ENCODE data around the gene PPP1R7. TPM values are rescaled to one million over a fixed set of nuclear protein-coding genes. Genes with fewer than 3 reads are reported as not detected.

PPP1R7 gene
- total and polyA plus RNA-seq, 4 donors, result 18.0 to 45.8 (median 29.0) TPM

GRCh38 chr2:241199897-241200821 lies 49.9 kb downstream of the PPP1R7 start:
- H3K27ac ChIP-seq (ENCODE audit: low read depth in 1 of 2, low read length in 2 of 2), result no peak overlapping the region
- H3K4me3 ChIP-seq (ENCODE audit: low read depth in 1 of 3, low read length in 3 of 3), result no peak overlapping the region
- no peaks in the 10 kb centered on the region for H3K36me3 ChIP-seq (ENCODE audit: control insufficient read depth in 4 of 4, insufficient read depth in 3 of 4, low read depth in 1 of 4, low read length in 3 of 4)
- no peaks in the 10 kb centered on the region for H3K4me1 ChIP-seq (ENCODE audit: control insufficient read depth in 4 of 4, insufficient read depth in 4 of 4, low read length in 3 of 4)
- no peak for DNase-seq (ENCODE audit: low spot score)
- WGBS, result 89% methylated on average over 42 of the region's 42 CpGs
- no peaks in the 10 kb centered on the region for H3K27me3 ChIP-seq (ENCODE audit: control insufficient read depth in 4 of 4, insufficient read depth in 4 of 4, low read length in 3 of 4)
- H3K9me3 ChIP-seq (ENCODE audit: control insufficient read depth in 4 of 4, low read length in 3 of 4), result no peaks in the 10 kb centered on the region
- TF ChIP-seq FOXA1 (IDR thresholded peaks at IDR 0.05), result no peak
- TF ChIP-seq, protein P1, sequence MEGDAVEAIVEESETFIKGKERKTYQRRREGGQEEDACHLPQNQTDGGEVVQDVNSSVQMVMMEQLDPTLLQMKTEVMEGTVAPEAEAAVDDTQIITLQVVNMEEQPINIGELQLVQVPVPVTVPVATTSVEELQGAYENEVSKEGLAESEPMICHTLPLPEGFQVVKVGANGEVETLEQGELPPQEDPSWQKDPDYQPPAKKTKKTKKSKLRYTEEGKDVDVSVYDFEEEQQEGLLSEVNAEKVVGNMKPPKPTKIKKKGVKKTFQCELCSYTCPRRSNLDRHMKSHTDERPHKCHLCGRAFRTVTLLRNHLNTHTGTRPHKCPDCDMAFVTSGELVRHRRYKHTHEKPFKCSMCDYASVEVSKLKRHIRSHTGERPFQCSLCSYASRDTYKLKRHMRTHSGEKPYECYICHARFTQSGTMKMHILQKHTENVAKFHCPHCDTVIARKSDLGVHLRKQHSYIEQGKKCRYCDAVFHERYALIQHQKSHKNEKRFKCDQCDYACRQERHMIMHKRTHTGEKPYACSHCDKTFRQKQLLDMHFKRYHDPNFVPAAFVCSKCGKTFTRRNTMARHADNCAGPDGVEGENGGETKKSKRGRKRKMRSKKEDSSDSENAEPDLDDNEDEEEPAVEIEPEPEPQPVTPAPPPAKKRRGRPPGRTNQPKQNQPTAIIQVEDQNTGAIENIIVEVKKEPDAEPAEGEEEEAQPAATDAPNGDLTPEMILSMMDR (IDR thresholded peaks at IDR 0.05; ENCODE audit: low read depth, low read length, missing input control), result no peak
- TF ChIP-seq, protein P2, sequence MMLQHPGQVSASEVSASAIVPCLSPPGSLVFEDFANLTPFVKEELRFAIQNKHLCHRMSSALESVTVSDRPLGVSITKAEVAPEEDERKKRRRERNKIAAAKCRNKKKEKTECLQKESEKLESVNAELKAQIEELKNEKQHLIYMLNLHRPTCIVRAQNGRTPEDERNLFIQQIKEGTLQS (IDR thresholded peaks at IDR 0.05), result no peak
- no peak for TF ChIP-seq HNF4A (conservative IDR thresholded peaks at IDR 0.05)
- no peak for TF ChIP-seq EGR1 (IDR thresholded peaks at IDR 0.05; ENCODE audit: low read depth in 2 of 2)
- TF ChIP-seq RXRA (IDR thresholded peaks at IDR 0.05), result no peak
- H3K9ac ChIP-seq (ENCODE audit: low read depth in 1 of 2, low read length in 2 of 2), result no peak overlapping the region

- no peaks in the 10 kb centered on the region for H3K36me3 ChIP-seq (ENCODE audit: control insufficient read depth in 4 of 4, insufficient read depth in 3 of 4, low read depth in 1 of 4, low read length in 3 of 4)
- TF ChIP-seq, protein P2 (IDR thresholded peaks at IDR 0.05), result no peak
- TF ChIP-seq HNF4A (conservative IDR thresholded peaks at IDR 0.05), result no peak
- TF ChIP-seq FOXA1 (IDR thresholded peaks at IDR 0.05), result no peak
- TF ChIP-seq RAD21 (IDR thresholded peaks at IDR 0.05), result no peak
- TF ChIP-seq, protein P3, sequence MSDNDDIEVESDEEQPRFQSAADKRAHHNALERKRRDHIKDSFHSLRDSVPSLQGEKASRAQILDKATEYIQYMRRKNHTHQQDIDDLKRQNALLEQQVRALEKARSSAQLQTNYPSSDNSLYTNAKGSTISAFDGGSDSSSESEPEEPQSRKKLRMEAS (IDR thresholded peaks at IDR 0.05), result no peak
- TF ChIP-seq FOXA2 (IDR thresholded peaks at IDR 0.05), result no peak
- 86% methylated on average over 21 of the region's 21 CpGs for WGBS
- H3K27ac ChIP-seq (ENCODE audit: low read depth in 1 of 2, low read length in 2 of 2), result no peak overlapping the region
- no peaks in the 10 kb centered on the region for H3K4me1 ChIP-seq (ENCODE audit: control insufficient read depth in 4 of 4, insufficient read depth in 4 of 4, low read length in 3 of 4)
- H3K4me3 ChIP-seq (ENCODE audit: low read depth in 1 of 3, low read length in 3 of 3), result no peak overlapping the region
- no peaks in the 10 kb centered on the region for H3K27me3 ChIP-seq (ENCODE audit: control insufficient read depth in 4 of 4, insufficient read depth in 4 of 4, low read length in 3 of 4)
- no peaks in the 10 kb centered on the region for H3K9me3 ChIP-seq (ENCODE audit: control insufficient read depth in 4 of 4, low read length in 3 of 4)
- no peak overlapping the region for H3K9ac ChIP-seq (ENCODE audit: low read depth in 1 of 2, low read length in 2 of 2)
- DNase-seq (ENCODE audit: low spot score), result no peak
Measured at GRCh38 chr2:241200822-241201395, 50.6 kb downstream of the PPP1R7 start.

- no peak for DNase-seq (ENCODE audit: low spot score)
- H3K4me1 ChIP-seq (ENCODE audit: control insufficient read depth in 4 of 4, insufficient read depth in 4 of 4, low read length in 3 of 4), result no peaks in the 10 kb centered on the region
- no peak overlapping the region for H3K4me3 ChIP-seq (ENCODE audit: low read depth in 1 of 3, low read length in 3 of 3)
- H3K36me3 ChIP-seq (ENCODE audit: control insufficient read depth in 4 of 4, insufficient read depth in 3 of 4, low read depth in 1 of 4, low read length in 3 of 4), result no peaks in the 10 kb centered on the region
- WGBS, result 90% methylated on average over 24 of the region's 24 CpGs
- H3K27ac ChIP-seq (ENCODE audit: low read depth in 1 of 2, low read length in 2 of 2), result no peak overlapping the region
- H3K9ac ChIP-seq (ENCODE audit: low read depth in 1 of 2, low read length in 2 of 2), result no peak overlapping the region
- H3K27me3 ChIP-seq (ENCODE audit: control insufficient read depth in 4 of 4, insufficient read depth in 4 of 4, low read length in 3 of 4), result no peaks in the 10 kb centered on the region
- no peaks in the 10 kb centered on the region for H3K9me3 ChIP-seq (ENCODE audit: control insufficient read depth in 4 of 4, low read length in 3 of 4)
- TF ChIP-seq, protein P1 (IDR thresholded peaks at IDR 0.05; ENCODE audit: low read depth, low read length, missing input control), result no peak
- TF ChIP-seq, protein P2 (IDR thresholded peaks at IDR 0.05), result no peak
- TF ChIP-seq YY1 (IDR thresholded peaks at IDR 0.05) (no peak), NR2F2 (IDR thresholded peaks at IDR 0.05) (no peak), SP1 (IDR thresholded peaks at IDR 0.05) (no peak), GABPA (IDR thresholded peaks at IDR 0.05 in 1 of 2, conservative IDR thresholded peaks at IDR 0.05 in 1 of 2) (no peak), RAD21 (IDR thresholded peaks at IDR 0.05) (no peak), EGR1 (IDR thresholded peaks at IDR 0.05; ENCODE audit: low read depth in 2 of 2) (no peak), FOXA1 (IDR thresholded peaks at IDR 0.05) (no peak), RXRA (IDR thresholded peaks at IDR 0.05) (no peak)
- TF ChIP-seq, protein P4, sequence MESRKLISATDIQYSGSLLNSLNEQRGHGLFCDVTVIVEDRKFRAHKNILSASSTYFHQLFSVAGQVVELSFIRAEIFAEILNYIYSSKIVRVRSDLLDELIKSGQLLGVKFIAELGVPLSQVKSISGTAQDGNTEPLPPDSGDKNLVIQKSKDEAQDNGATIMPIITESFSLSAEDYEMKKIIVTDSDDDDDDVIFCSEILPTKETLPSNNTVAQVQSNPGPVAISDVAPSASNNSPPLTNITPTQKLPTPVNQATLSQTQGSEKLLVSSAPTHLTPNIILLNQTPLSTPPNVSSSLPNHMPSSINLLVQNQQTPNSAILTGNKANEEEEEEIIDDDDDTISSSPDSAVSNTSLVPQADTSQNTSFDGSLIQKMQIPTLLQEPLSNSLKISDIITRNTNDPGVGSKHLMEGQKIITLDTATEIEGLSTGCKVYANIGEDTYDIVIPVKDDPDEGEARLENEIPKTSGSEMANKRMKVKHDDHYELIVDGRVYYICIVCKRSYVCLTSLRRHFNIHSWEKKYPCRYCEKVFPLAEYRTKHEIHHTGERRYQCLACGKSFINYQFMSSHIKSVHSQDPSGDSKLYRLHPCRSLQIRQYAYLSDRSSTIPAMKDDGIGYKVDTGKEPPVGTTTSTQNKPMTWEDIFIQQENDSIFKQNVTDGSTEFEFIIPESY (IDR thresholded peaks at IDR 0.05), result no peak
Measured at GRCh38 chr2:241201445-241202267, 51.4 kb downstream of the PPP1R7 start.

Measured in liver (tissue), 9 donors.